ENCODE measurements around the gene COMMD7.

DNA sequence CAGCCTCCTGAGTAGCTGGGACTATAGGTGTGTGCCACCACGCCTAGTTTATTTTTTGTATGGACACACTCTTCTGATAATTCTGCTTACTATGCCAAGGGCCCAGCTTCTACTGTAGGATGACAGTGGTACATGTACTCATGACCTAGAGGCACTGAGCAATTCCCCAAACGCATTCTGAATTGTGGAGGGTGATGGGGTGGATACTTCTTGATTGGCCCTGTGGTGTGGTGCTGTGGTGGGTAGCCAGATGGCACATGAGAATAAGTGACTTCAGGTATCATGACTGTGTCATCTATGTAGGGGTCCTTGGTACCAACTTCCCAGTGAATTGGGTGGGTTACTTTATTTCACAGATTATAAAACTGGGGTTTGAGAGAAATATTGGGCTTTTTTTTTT, 30.0 kb upstream of the COMMD7 start:
- TF ChIP-seq CTCF (IDR thresholded peaks at IDR 0.05; ENCODE audit: low read length): no peak
- TF ChIP-seq EZH2phosphoT487 (IDR thresholded peaks at IDR 0.05; ENCODE audit: low read length): no peak
- no peak for TF ChIP-seq EZH2 (optimal IDR thresholded peaks at IDR 0.05; ENCODE audit: low read depth, low read length)

Data from MM.1S (cell line).